Raji (cell line): ENCODE results near the gene HOXA13.

ENCODE experiments used
- POLR2A ChIP-seq: IDR thresholded peaks from 2 replicates; pipeline ENCODE4 v1.6.1; 2011; ENCODE audit warnings: low read depth, low read length, control low read depth; ENCODE audit not compliant: insufficient read depth

The HOXA13 gene

DNA sequence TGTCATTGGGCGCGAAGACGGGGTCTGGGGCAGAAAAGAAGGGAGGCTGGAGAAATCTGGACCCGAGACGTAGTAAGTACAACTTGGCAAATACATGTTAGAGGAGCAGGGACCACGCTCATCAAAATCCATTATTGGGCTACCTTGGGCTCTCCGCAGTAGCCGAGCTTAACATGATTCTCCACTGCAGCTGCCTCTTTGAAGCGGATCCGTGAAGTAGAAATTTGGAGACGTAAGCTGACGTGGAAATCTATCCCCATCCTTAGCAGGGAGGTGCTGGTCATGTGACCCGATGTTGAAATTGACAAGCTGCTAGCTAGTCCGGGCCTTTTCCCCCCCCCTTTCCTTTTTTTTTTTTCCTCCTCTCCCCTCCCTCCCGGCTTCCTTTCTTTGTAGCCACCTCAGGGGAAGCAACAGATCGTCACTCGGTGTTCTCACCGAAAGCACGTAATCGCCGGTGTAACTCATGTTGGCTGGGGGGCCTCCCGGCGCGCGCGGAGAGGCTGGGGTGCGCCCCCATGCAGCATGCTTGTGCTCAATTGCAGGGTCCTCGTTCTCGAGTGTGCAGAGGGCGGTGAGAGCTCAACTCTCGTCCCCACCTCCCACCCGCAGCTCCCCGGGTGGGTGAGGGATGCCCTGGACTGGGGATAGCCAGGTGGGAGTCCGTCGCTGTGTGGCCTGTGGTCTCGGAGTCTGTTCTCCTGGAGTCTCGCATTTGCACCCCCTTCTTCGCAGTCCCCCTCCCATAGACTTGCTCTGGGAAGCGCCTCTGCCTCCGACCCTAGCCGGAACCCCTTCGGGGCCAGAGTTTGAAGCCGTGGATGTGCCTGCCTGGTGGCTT lies 14.7 kb downstream of the HOXA13 start, which contains the start of gene HOXA11:
Gene HOXA11 (minus strand): TSS at position 220 of the 841 bp plus-strand sequence. CDS start 88 bp downstream, at position 132.
- no peak for TF ChIP-seq POLR2A

DNA sequence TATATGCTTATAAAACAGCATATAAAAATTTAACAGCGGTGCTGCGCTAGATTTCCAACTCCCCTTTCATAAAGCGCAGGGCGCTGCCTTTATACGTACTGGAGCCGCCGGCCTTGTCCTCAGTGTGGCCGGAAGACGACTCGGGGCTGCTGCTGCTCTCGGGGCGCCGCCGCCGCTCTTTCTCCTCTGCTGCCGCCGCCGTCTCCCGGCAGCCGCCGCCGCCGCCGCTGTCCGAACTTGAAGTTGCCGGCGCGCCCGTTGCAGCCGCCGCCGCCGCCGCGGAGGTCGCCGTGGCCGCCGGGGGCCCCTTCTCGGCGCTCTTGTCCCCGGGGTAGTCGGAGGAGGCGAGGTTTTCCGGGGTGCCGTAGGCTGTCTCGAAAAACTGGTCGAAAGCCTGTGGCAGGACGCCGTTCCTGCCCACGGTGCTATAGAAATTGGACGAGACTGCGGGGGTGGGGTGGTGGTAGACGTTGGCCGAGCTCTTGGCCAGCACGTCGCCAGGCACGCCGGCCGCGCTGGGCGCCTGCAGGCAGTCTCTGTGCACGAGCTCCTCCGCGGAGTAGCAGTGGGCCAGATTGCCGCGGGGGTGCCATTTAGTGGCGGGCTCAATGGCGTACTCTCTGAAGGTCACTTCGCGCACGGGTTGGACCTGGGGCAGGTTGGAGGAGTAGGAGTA lies 15.4 kb downstream of the HOXA13 start:
- TF ChIP-seq POLR2A: no peak

DNA sequence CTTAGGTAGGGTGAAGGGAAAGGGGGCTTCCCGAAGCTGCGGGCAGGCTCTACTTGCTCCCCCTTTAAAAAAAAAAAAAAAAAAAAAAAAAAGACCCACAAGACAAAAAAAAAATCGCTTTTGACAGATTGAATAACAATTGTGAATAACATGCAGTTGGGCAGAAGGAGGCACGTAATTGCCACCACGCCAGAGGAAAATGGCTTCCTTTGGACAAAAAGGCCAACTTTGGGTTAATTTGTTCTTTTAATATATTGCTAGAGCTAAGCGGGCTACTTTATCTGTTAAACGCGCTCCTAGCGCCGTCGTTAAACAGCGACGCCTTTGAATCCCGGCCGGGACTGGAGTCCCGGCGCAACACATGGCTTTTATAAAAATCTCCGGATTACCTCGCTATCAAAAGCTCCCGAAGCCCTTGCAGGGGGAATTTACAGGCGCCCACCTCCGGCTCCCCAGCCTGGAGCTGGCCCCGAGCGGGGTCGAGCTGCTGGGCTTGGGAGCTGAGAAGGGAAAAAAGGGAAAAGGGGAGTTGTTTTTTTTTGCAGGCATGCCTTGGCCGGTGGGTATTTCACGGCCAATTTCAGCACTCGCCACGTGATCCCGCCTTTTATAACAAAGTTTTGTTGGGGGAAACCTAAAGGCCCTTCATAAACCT lies 16.1 kb downstream of the HOXA13 start:
- TF ChIP-seq POLR2A: no peak

DNA sequence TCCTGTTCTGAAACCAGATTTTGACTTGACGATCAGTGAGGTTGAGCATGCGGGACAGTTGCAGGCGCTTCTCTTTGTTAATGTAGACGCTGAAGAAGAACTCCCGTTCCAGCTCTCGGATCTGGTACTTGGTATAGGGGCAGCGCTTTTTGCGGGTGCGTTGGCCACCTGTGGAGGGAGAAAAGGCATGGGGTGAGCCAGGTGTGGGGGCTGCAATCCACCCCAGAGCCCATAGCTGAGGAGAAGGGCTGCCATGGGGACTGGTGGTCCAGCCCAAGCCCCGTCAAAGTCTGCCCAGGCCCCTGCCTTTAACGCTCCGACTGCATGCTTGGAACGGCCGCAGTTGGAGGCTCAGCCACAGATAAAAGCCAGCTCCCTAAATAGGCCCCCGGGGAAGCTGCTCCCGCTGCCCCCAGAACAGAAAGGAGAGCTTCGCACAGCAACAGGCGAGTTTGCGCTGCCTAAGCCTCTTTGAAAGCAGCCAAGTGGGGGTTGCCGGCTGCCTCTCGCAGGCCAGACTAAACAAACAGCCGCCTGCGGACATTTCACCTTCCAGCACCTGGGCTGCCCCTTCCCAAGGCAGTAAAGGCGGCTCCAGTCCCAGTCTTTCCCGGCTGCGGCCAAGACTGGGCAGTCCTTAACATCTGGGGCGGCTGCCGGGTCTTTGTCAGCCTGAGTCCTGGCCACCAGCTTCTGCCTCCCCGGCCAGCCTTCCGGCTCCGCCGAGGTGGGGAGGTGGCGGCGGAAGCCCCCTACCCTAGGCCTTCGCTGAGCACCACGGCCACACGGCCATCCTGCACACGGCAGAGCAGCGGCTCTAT lies 16.8 kb downstream of the HOXA13 start:
- TF ChIP-seq POLR2A: no peak

DNA sequence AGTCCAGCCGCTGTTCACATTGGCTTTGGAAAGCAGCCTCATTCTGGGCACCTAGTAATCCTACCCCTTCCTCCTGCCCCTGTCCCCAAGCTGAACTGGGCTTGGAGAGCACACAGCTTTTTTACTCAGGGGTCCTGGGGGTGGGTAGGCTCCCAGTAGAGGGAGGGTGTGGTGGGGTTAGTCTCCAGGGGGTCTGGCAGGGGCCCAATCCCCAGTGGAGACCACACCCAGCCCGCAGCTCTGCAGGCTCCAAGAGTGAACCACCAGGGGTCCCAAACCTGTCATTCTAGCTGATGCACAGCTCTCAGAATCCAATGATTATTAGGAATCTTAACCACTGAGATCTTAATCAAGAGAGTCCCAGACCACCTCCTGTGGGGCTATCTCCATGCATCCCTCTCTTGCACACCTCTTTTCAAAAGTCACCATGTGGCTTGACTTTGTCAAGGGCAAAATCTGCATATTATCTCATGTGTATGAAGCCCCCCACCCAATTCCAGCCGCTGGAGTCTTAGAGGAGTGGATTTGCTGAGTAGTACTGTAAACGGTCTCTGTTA lies 17.5 kb downstream of the HOXA13 start:
- no peak for TF ChIP-seq POLR2A

DNA sequence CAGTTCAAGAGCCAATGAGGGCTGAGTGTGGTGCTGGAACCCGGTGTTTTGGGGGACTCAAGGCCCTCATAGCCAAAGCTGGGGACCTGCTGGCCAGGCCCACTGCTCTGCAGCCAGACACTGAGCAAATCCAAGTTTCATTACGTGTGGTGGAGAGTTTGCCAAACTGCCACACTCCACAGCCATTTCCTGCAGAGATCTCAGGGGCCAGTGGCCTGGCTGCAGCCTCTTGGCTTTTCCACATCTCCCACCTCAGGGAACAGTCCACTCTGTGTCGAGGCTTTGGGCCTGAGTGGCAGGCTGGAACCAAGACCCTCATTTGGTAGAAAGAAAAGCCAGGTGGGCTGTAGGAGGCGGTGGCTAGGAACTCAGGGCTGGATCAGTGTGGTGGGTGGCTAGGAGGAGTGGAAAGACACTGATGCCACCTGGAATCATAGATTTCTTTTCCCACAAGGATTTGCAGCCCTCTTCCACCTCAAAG lies 18.1 kb downstream of the HOXA13 start:
- no peak for TF ChIP-seq POLR2A

DNA sequence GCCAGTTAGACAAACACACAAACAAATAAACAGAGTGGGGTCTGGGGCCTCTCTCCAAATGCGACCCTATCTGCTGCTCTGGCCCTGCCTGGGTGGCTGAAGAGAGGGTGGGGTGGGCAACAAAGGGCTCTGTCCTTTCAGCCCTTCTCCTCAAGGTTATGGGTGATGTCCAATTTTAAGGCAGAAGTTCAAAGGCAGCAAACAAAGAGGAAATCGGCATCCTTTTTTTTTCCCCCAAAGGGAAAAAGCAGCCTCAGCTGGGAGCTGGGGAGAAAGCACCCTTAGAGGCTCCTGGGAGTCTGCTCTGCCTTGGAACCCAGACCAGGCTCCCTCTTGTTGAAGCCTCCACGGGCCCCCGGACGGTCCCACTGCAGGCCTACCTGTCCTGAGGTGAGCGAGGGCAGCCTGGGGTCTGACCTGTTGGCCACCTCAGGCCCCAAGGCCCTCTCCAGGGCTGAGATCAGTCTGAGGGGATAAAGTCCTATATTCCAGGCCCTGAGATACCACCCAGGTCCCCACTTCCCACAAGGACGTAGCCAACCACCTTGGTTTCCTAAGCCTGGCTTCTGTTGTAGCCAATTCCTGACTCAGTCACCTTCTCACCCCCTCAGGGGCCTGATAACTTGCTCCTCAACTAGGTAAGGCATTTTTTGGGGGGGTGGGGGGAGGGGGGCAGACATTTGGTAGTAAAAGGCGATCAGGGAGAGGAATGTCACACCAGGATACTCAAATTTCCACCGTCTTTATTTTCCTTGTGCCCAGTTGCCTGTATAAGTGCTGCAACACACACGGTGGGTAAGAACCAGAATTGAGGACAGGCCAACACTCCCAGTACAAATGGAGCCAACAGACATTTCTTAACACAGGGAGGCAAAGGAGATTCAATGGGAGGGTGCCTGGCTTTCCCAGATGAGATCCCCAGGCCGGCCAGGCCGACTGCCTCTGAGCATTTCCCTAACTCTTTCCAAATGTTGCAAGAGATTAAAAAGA lies 19.2 kb downstream of the HOXA13 start:
- no peak for TF ChIP-seq POLR2A

DNA sequence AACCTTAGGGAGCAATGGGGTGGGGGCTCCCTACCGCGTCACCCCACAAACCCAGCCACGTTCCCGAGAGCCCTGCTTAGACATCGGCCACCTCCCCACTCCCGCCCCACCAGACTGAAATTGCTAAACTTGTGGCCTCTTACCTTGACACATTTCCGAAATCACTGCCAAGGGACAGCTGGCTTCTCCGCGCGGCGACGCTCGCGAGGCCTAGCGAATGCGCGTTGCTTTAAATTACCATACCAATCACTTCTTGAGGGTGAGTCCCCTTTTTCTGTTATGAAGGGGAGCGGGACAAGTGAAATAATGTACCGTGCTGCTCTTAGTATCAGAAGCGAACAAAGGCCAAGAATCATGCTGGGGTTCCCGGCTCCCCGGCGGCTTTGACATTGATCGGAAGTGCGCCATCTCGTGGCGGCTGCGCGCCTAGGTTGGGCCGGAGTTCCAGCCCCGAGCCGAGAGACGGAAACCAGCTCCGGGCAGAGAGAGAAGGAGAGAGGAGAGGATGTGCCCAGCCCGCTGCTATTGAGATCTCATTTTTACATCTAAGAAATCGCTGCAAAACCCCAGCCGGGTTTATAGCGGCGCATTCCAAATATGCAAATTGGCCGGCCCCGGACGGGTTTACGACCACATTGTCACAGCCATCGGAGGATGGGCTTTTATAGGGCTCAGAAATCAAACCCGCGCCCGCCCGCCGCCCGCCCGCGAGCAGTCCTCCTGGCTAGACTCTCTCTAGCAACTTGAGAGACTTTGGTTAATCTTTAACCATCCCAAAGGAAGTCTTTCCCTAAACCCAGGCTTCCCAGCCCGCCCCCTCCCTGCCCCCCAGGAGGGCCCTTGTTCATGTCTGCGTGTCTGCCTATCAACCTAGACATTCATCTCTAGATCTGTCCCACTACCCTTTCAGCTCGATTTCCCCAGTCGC lies 20.1 kb downstream of the HOXA13 start:
- no peak for TF ChIP-seq POLR2A

DNA sequence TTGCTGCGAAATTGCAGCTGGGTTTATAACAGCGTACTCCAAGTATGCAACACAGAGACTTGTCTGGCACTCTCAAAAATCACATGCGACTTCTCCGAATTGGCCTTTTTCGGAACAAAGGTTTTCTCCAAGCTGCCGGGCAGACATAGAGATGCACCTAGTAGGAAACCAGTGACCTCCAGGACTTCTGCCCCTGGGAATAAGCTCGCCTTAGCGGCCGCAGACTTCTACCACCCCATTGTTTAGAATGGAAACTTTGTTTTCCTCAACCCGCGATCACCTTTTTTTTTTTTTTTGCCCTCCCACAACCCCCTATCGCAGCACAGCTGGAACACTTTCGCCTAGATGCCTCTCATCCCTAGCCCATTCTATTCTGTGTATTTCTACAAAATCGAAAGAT lies 20.9 kb downstream of the HOXA13 start:
- TF ChIP-seq POLR2A: no peak

DNA sequence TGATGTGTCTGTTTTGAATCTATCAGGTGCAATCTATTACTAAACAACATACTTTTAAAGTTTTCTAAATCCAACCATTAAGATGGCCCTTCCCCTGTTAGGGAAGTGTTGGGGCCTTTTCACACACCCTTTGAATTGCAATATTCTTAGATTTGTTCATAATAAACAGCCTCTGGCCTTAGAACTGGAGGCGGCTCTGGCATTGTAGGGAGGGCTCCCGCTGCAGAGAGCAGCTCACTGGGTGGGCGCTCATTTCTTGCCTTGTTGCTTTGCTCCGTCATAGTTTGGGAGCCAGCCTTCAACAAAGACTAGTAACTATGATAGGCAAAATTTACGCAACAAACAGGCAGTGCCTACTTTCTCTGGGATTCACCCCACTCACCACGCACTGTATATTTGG lies 21.5 kb downstream of the HOXA13 start:
- no peak for TF ChIP-seq POLR2A

DNA sequence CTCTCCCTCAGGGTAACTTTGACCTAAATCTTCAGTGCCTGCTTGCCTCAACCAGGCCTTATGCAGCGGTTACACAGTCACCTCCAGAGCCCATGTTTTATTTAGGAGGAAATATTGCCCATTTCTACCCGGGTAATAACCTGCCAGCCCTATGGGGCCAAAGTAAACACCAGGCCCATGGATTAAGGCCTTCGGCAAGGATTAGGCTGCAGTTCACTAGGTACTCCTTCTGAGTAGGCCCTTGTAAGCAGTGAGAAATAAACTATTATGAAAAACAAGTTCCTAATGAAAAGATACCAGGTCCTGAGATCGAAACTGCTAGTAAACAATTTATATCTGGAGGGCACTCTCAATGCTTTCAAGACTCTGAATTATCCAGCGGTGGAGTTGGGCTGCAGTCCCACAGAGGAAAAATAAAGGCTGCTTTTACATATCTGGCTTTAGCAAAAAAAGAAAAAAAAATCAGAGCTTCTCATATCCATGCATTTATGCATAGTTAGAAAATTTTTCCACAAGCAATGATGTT lies 22.0 kb downstream of the HOXA13 start:
- TF ChIP-seq POLR2A: no peak
